HG03565 (cell line): ENCODE measurements around the gene CEACAM1.
"Not testable (repeated sequence)": the region's sequence is repeated elsewhere in the genome, so short reads cannot be mapped to it uniquely, and the experiment has no call there.

Experiments
- ATAC-seq: cut with Tn5 transposase; IDR thresholded peaks from one replicate; pipeline ENCODE4 v1.9.1; 2021; ENCODE audit warnings: mild to moderate bottlenecking, moderate library complexity; ENCODE audit not compliant: unreplicated experiment

Gene CEACAM1

DNA sequence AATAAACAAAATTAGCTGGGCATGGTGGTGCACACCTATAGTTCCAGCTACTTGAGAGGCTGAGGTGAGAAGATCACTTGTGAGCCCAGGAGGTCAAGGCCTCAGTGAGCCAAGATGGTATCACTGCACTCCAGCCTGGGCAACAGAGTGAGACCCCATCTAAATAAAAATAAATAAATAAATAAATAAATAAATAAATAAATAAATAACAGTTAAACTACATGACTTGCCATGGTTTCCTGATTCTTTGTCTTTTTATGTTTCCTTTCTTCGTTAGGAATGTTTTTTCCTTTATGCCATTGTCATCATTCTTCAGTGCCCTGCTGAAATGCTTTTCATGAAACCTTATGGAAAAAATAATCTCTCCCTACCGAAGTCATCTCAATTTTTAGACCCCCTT is 50.3 kb downstream of the CEACAM1 start:
- ATAC-seq: no peak

GRCh38 chr19:42477117-42477516 is 51.2 kb downstream of the CEACAM1 start:
- no peak for ATAC-seq

- no peak for ATAC-seq
These were observed 52.9 kb downstream of the CEACAM1 start for GRCh38 chr19:42475366-42475765.

DNA sequence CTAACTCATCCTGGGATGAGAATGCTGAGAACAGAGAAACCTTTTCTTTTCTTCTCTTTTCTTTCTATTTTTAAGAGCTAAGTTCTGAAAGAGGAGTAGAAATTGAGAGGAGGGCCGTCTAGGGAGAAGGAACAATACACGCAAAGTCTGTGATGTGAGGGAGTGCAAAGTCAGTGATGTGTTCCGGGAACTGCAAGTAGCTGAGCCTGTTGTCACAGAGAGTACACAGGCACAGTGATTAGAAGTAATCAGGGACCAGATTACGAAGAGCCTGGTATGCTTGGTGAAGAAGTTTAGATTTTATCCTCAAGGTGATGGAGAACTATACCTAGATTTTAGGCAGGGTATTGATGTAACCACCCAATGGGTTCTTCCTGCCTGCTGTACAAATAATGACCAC is 53.5 kb downstream of the CEACAM1 start:
- no peak for ATAC-seq

DNA sequence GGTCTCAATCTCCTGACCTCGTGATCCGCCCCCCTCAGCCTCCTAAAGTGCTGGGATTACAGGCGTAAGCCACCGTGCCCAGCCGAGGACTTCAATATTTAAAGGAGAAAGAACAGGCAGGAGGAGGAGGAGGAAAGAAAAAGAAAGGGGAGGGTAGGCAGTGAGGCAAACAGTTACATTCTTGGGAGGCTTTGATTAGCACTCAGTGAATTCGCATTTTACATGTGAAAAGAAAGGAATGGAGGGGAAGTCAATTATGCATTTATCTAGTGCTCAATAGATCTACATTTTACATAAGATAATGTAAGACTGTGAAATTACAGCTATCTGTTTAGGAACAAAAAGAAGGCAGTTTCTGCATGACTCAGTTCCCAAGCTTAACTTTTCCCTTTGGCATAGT is 54.6 kb downstream of the CEACAM1 start:
- ATAC-seq: no peak

DNA sequence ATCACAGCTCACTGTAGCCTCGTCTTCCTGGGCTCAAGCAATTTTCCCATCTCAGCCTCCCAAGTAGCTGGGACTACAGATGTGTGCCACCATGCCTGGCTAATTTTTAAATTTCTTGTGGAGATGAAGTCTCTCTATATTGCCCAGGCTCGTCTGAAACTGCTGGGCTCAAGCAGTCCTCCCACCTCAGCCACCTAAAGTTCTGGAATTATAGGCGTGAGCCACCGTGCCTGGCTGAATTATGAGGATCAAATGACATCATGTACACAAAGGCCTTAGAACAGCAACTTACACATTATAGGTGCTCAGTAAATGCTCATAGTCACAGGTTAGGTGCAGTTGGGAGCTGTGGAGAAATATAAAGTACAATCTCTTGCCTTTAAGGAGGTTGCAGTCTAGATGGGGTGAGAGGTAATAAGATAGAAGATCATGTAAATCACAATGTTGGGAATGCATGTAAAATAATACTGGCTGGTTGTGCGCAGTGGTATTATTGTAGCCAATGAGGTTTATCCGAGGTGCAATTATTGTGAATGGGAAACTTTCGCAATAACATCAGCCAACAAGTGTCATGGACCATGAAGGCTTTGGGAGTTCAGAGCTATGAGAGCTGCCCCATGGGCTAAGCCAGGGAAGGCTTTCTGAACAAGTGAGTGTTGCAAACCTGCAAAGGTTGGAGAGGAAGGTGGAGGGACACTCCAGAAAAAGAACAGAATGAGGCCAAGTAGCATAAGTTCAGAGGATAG is 55.7 kb downstream of the CEACAM1 start:
- no peak for ATAC-seq

- ATAC-seq: no peak
These were observed 56.6 kb downstream of the CEACAM1 start for GRCh38 chr19:42471554-42472249.

DNA sequence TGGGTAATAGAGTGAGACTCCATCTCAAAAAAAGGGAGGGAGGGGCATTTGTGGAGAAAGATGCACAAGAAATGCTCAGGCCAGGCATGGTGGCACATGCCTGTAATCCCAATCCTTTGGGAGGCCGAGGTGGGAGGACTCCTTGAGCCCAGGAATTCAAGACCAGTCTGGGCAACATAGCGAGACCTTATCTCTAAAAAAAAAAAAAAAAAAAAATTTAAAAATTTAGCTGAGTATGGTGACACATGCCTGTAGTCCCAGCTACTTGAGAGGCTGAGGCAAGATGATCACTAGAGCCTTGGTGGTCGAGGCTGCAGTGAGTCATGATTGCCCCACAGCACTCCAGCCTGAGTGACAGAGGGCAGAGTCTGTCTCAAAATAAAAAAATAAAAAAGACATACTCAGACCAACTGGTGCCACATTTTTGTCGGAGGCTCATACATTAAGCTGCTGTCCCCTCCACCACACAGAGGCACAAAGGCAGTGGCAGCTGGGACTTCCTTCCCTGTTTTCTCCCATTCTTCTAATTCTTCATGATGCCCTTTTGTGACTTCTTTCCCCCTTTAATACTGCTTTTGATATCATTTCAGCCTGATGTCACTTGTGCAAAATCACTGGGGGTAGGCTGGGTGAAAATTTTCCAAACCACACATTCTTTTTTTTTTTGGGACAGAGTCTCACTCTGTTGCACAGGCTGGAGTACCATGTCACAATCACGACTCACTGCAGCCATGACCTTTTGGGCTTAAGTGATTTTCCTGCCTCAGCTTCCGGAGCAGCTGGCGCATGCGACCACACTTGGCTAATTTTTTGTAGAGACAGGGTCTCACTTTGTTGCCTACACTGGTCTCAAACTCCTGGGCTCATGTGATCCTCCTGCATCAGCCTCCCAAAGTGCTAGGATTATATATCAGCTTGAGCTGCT is 58.7 kb downstream of the CEACAM1 start:
- ATAC-seq: no peak

- no peak for ATAC-seq
These were observed 59.9 kb downstream of the CEACAM1 start for GRCh38 chr19:42468273-42468796.

DNA sequence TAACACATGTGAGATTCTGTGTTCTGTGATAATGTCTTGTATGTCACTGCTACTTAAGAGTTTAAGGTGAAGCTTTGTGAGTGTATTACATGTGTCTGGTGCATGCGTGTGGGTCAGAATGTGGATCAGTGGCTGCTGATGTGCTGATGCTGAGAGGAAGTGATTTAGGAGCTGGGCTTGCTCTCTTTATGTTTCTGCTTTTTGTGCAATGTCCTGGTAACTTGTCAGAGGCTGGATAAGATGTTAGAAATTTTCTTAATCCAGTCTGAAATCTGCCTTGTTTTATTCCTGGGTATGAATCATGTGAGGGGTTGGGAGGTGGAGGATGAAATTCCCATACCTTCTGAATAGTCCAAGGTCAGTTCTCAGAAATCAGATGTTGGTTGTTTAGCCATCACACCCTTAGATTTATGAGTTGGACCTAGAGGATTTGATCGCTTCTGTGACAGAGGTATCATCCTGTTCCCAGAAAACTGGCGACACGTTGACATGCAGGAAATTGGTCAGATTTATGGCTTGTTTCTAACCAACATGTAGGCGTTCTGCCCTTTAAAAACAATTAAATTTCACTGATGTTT is 61.0 kb downstream of the CEACAM1 start:
- no peak for ATAC-seq

DNA sequence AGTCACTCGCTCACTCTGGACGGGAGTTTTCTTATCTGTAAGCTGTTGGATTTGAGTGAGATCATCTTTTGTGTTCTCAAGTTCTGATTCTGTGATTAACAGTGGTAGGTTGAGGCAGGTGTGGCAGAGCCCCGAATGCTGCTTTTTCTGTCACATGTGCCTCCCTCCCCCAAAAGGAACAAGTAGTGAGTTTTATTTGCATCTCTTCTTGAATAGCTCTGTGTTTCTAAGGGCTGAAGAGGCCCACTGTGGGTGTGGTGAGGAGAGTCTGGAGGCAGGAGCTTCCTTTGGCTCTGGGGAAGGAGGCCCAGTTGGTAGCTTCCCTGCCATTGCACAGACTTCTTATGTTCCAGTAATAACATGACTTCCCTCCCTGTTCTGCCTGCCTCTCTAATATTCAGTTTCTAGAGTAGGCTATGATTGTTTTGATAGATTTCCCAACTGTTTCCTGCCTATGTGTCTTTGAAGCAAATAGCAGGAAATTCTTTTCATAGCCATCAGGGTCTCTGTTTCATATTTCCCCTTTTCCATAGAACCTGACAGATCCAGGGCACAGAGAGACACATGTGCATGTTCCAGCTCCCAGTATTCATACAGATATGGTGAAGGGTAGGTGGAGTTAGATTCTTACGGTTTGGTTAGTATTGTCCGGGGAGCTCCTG is 61.6 kb downstream of the CEACAM1 start:
- ATAC-seq: no peak

DNA sequence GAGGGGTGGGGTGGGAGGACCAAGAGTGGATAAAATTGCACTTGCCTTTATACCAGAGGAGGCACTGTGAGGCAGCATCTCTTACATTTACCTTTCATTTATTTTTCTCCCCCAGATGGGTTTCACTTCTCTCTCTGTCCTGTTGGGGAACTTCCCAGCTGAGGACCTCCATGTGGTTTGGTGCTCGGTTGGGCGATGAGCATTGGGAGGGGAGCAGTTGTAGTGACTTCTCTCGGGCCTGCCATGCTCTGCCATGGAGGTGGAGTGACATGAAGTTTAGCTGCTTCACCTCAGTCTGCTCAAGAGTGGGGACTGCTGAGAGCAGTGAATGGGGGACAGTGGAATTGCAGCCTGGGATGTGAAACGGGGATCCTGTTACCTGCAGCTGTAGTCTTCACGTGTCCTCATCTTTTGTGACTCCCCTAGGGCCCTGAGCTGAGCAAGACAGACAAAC is 62.4 kb downstream of the CEACAM1 start:
- peak; percentile 84 for ATAC-seq

DNA sequence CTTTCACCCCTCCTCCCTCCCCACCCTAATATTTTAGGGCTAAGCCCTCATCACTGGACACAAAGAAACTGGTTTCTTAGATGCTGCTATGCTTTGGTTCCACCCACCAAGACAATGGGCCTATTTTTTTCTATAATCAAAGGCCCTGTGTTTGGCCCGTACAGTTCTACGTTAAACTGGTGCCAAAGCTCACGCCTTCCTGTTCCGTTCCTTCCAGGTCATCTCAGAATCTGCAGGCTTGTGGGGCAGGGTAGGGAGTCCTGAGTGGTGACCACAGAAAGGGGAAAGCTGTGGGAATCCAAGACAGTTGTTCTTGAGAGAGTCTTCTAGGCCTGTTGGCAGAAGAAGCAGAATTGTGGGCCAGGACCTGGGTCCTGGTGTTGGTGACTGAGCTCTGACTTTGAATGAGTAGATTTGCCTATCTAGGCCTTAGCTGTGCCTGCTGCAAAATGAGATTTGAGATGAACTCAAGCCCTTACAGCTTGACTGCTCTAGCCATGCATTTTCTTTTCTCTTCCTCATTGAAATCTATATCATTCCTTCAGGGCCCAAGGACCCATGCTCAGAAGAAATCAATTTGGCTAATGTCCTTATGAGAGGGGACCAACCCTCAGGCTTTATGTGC is 66.5 kb downstream of the CEACAM1 start:
- no peak for ATAC-seq

DNA sequence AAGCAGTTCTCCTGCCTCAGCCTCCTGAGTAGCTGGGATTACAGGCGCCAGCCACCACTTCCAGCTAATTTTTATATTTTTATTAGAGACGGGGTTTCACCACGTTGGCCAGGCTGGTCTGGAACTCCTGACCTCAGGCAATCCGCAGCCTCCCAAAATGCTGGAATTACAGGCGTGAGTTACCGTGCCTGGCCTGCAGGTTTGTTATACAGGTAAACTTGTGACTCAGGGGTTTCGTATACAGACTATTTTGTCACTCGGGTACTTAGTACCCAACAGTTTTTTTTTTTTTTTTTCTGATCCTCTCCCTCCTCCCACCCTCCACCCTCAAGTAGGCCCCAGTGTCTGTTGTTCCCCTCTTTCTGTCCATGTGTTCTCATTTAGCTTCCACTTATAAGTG is 67.0 kb downstream of the CEACAM1 start:
- ATAC-seq: not testable (repeated sequence)

DNA sequence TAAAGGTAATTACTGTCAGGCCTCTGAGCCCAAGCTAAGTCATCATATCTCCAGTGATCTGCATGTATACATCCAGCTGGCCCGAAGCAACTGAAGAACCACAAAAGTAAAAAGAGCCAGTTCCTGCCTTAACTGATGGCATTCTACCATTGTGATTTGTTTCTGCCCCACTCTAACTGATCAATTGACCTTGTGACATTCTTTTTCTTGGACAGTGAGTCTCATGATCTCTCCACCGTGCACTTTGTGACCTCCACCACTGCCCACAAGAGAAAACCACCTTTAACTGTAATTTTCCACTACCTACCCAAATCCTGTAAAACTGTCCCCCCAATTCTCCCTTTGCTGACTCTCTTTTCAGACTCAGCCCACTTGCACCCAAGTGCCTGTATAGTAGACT is 68.4 kb downstream of the CEACAM1 start:
- ATAC-seq: no peak
